ENCODE results near the gene C14orf180. TPM values are rescaled to one million over a fixed set of nuclear protein-coding genes. Genes with fewer than 3 reads are reported as not detected.

C14orf180 gene
- total RNA-seq, 5 donors from 2014 or later (not counting 1 experiment from before 2014, with no cell fraction given): not detected

- Mint-ChIP-seq H3K27me3 (peaks cover 28 to 62% of the 10 kb centered on the region in 2 donors), H3K4me1 (no peaks in the 10 kb centered on the region), H3K4me3 (no peak overlapping the region), H3K27ac (no peak overlapping the region), H3K9me3 (no peaks in the 10 kb centered on the region), H3K36me3 (no peaks in the 10 kb centered on the region)
- POLR2A ChIA-PET: no interaction called here
- H3K27me3 ChIP-seq (replicated peaks in 1 of 2; ENCODE audit: control insufficient read depth in 2 of 2, extremely low read depth in 1 of 2, insufficient read depth in 2 of 2, low read length in 1 of 2): peaks cover 2 to 62% of the 10 kb centered on the region in 2 experiments
- no peak overlapping the region for H3K27ac ChIP-seq (ENCODE audit: low read length)
- WGBS (ENCODE audit: insufficient coverage): 79% methylated on average over 15 of the region's 19 CpGs
- no peaks in the 10 kb centered on the region for H3K9me3 ChIP-seq
- no peaks in the 10 kb centered on the region for H3K36me3 ChIP-seq (ENCODE audit: control insufficient read depth in 2 of 2, extremely low read depth in 1 of 2, insufficient read depth in 1 of 2, low read length in 1 of 2)
- no peak overlapping the region for H3K4me3 ChIP-seq (ENCODE audit: control insufficient read depth in 1 of 2, extremely low read depth in 1 of 2, low read length in 1 of 2)
- CTCF ChIA-PET: no interaction called here
- H3K4me1 ChIP-seq (ENCODE audit: control insufficient read depth in 1 of 2, extremely low read depth in 1 of 2, insufficient read depth in 2 of 2, low read length in 2 of 2): no peaks in the 10 kb centered on the region
- no peak for ATAC-seq (replicated peaks in 1 of 4)
- no peak for DNase-seq
These were observed 32.8 kb upstream of the C14orf180 start for GRCh38 chr14:104546591-104547309.

GRCh38 chr14:104547310-104547997 lies 32.1 kb upstream of the C14orf180 start:
- Histone ChIP-seq H3K36me3 (ENCODE audit: control insufficient read depth in 2 of 2, extremely low read depth in 1 of 2, insufficient read depth in 1 of 2, low read length in 1 of 2) (no peaks in the 10 kb centered on the region), H3K4me1 (ENCODE audit: control insufficient read depth in 1 of 2, extremely low read depth in 1 of 2, insufficient read depth in 2 of 2, low read length in 2 of 2) (no peaks in the 10 kb centered on the region), H3K27ac (ENCODE audit: low read length) (no peak overlapping the region), H3K27me3 (replicated peaks in 1 of 2; ENCODE audit: control insufficient read depth in 2 of 2, extremely low read depth in 1 of 2, insufficient read depth in 2 of 2, low read length in 1 of 2) (peaks cover 2 to 67% of the 10 kb centered on the region in 2 experiments), H3K4me3 (ENCODE audit: control insufficient read depth in 1 of 2, extremely low read depth in 1 of 2, low read length in 1 of 2) (no peak overlapping the region), H3K9me3 (no peaks in the 10 kb centered on the region)
- ChIA-PET CTCF (no interaction called here), POLR2A (no interaction called here)
- no peaks in the 10 kb centered on the region for H3K4me1 Mint-ChIP-seq
- WGBS (ENCODE audit: insufficient coverage): 75% methylated on average over 14 of the region's 18 CpGs
- no peaks in the 10 kb centered on the region for H3K36me3 Mint-ChIP-seq
- no peak overlapping the region for H3K27ac Mint-ChIP-seq
- no peak overlapping the region for H3K4me3 Mint-ChIP-seq
- DNase-seq: no peak
- H3K27me3 Mint-ChIP-seq: peaks cover 22 to 57% of the 10 kb centered on the region in 2 donors
- no peak for ATAC-seq (replicated peaks in 1 of 4)
- no peaks in the 10 kb centered on the region for H3K9me3 Mint-ChIP-seq

GRCh38 chr14:104547998-104548700 lies 31.4 kb upstream of the C14orf180 start:
- peaks cover 2 to 67% of the 10 kb centered on the region in 2 experiments for H3K27me3 ChIP-seq (replicated peaks in 1 of 2; ENCODE audit: control insufficient read depth in 2 of 2, extremely low read depth in 1 of 2, insufficient read depth in 2 of 2, low read length in 1 of 2)
- H3K27me3 Mint-ChIP-seq: peaks cover 18 to 59% of the 10 kb centered on the region in 2 donors

GRCh38 chr14:104548802-104549535 lies 30.6 kb upstream of the C14orf180 start:
- WGBS (ENCODE audit: insufficient coverage): 52% methylated on average over 3 of the region's 15 CpGs
- no peaks in the 10 kb centered on the region for H3K36me3 ChIP-seq (ENCODE audit: control insufficient read depth in 2 of 2, extremely low read depth in 1 of 2, insufficient read depth in 1 of 2, low read length in 1 of 2)
- no peaks in the 10 kb centered on the region for H3K4me1 ChIP-seq (ENCODE audit: control insufficient read depth in 1 of 2, extremely low read depth in 1 of 2, insufficient read depth in 2 of 2, low read length in 2 of 2)
- DNase-seq (peak in 1 of 35 experiments; percentile 10), ATAC-seq (replicated peaks in 1 of 4) (no peak)
- no peaks in the 10 kb centered on the region for H3K9me3 Mint-ChIP-seq
- peaks cover 14 to 58% of the 10 kb centered on the region in 2 donors for H3K27me3 Mint-ChIP-seq
- no peak overlapping the region for H3K4me3 ChIP-seq (ENCODE audit: control insufficient read depth in 1 of 2, extremely low read depth in 1 of 2, low read length in 1 of 2)
- POLR2A ChIA-PET: no interaction called here
- no peaks in the 10 kb centered on the region for H3K9me3 ChIP-seq
- no peak overlapping the region for H3K27ac ChIP-seq (ENCODE audit: low read length)
- no peaks in the 10 kb centered on the region for H3K36me3 Mint-ChIP-seq
- no peak overlapping the region for H3K27ac Mint-ChIP-seq
- no peaks in the 10 kb centered on the region for H3K4me1 Mint-ChIP-seq
- CTCF ChIA-PET: no interaction called here
- peaks cover 0 to 64% of the 10 kb centered on the region in 2 experiments for H3K27me3 ChIP-seq (replicated peaks in 1 of 2; ENCODE audit: control insufficient read depth in 2 of 2, extremely low read depth in 1 of 2, insufficient read depth in 2 of 2, low read length in 1 of 2)
- no peak overlapping the region for H3K4me3 Mint-ChIP-seq

More at GRCh38 chr14:104547998-104548700, 31.4 kb upstream of the C14orf180 start:
- Histone ChIP-seq H3K4me1 (ENCODE audit: control insufficient read depth in 1 of 2, extremely low read depth in 1 of 2, insufficient read depth in 2 of 2, low read length in 2 of 2) (no peaks in the 10 kb centered on the region), H3K27ac (ENCODE audit: low read length) (no peak overlapping the region), H3K36me3 (ENCODE audit: control insufficient read depth in 2 of 2, extremely low read depth in 1 of 2, insufficient read depth in 1 of 2, low read length in 1 of 2) (no peaks in the 10 kb centered on the region), H3K4me3 (ENCODE audit: control insufficient read depth in 1 of 2, extremely low read depth in 1 of 2, low read length in 1 of 2) (no peak overlapping the region), H3K9me3 (no peaks in the 10 kb centered on the region)
- ChIA-PET CTCF (no interaction called here), POLR2A (no interaction called here)
- Mint-ChIP-seq H3K36me3 (no peaks in the 10 kb centered on the region), H3K27ac (no peak overlapping the region), H3K4me3 (no peak overlapping the region), H3K9me3 (no peaks in the 10 kb centered on the region), H3K4me1 (no peaks in the 10 kb centered on the region)
- DNase-seq: no peak
- ATAC-seq (replicated peaks in 1 of 4): no peak
- WGBS (ENCODE audit: insufficient coverage): 64% methylated on average over 2 of the region's 14 CpGs

GRCh38 chr14:104549536-104550339 lies 29.8 kb upstream of the C14orf180 start:
- no peak for ATAC-seq (replicated peaks in 1 of 4)
- Mint-ChIP-seq H3K27ac (no peak overlapping the region), H3K9me3 (no peaks in the 10 kb centered on the region), H3K36me3 (no peaks in the 10 kb centered on the region), H3K27me3 (peaks cover 10 to 54% of the 10 kb centered on the region in 2 donors), H3K4me3 (no peak overlapping the region), H3K4me1 (no peaks in the 10 kb centered on the region)
- Histone ChIP-seq H3K27ac (ENCODE audit: low read length) (no peak overlapping the region), H3K27me3 (replicated peaks in 1 of 2; ENCODE audit: control insufficient read depth in 2 of 2, extremely low read depth in 1 of 2, insufficient read depth in 2 of 2, low read length in 1 of 2) (peaks cover 0 to 68% of the 10 kb centered on the region in 2 experiments), H3K4me1 (ENCODE audit: control insufficient read depth in 1 of 2, extremely low read depth in 1 of 2, insufficient read depth in 2 of 2, low read length in 2 of 2) (no peaks in the 10 kb centered on the region), H3K4me3 (ENCODE audit: control insufficient read depth in 1 of 2, extremely low read depth in 1 of 2, low read length in 1 of 2) (no peak overlapping the region), H3K9me3 (no peaks in the 10 kb centered on the region), H3K36me3 (ENCODE audit: control insufficient read depth in 2 of 2, extremely low read depth in 1 of 2, insufficient read depth in 1 of 2, low read length in 1 of 2) (no peaks in the 10 kb centered on the region)
- DNase-seq: peak in 1 of 35 experiments; percentile 12
- WGBS (ENCODE audit: insufficient coverage): 78% methylated on average over 3 of the region's 8 CpGs
- ChIA-PET POLR2A (no interaction called here), CTCF (no interaction called here)
